MCF 10A (cell line): ENCODE measurements around the gene SDCBP2. TPM values are rescaled to one million over a fixed set of nuclear protein-coding genes. Genes with fewer than 3 reads are reported as not detected.

Experiments used
- BruUV-seq: library from RNA; stranded (reverse); fragments of 400-500 nt; replicated peaks from 2 replicates; lab custom pipeline; 2021; lab: Mats Ljungman, UMichigan
- CTCF ChIA-PET: fragments of 300-600 bp; sonication (Branson Sonifier 250); formaldehyde crosslinking; extraction: SDS; loops from one replicate; lab custom pipeline; 2021; ENCODE audit warnings: antibody characterized with exemption, inconsistent platforms; lab: Yijun Ruan, JAX
- POLR2A ChIA-PET: fragments of 300-600, 350-650 bp; sonication (Branson Sonifier 250); formaldehyde crosslinking; extraction: SDS; loops from one replicate; lab custom pipeline; 2020; ENCODE audit warnings: antibody characterized with exemption, inconsistent platforms; lab: Yijun Ruan, JAX
- DNase-seq: peaks from one replicate; pipeline ENCODE4 v3.0.0-alpha.2; 2018; ENCODE audit not compliant: unreplicated experiment
- H3K27ac Mint-ChIP-seq: one replicate; pipeline ENCODE4 v1.8.0; 2022; ENCODE audit warnings: mild to moderate bottlenecking, low read depth, mixed read lengths; ENCODE audit not compliant: unreplicated experiment
- H3K27me3 Mint-ChIP-seq: one replicate; pipeline ENCODE4 v1.8.0; 2022; ENCODE audit warnings: mixed read lengths; ENCODE audit not compliant: insufficient read depth, unreplicated experiment
- H3K36me3 Mint-ChIP-seq: one replicate; pipeline ENCODE4 v1.8.0; 2022; ENCODE audit warnings: mild to moderate bottlenecking, moderate library complexity, mixed read lengths; ENCODE audit not compliant: insufficient read depth, unreplicated experiment
- H3K4me1 Mint-ChIP-seq: one replicate; pipeline ENCODE4 v1.8.0; 2022; ENCODE audit warnings: mixed read lengths; ENCODE audit not compliant: insufficient read depth, unreplicated experiment
- H3K4me3 Mint-ChIP-seq: one replicate; pipeline ENCODE4 v1.8.0; 2022; ENCODE audit warnings: mild to moderate bottlenecking, moderate library complexity, mixed read lengths; ENCODE audit not compliant: unreplicated experiment
- H3K9me3 Mint-ChIP-seq: one replicate; pipeline ENCODE4 v1.8.0; 2022; ENCODE audit warnings: mixed read lengths; ENCODE audit not compliant: unreplicated experiment
- CTCF ChIP-seq: fragments of 200-600 bp; IDR thresholded peaks from one replicate; pipeline ENCODE4 v1.8.0; 2022; ENCODE audit warnings: antibody characterized with exemption, mild to moderate bottlenecking; ENCODE audit not compliant: unreplicated experiment
- intact Hi-C: fragments of 100-400 bp; cut with micrococcal nuclease; formaldehyde crosslinking; loops from 2 replicates; pipeline ENCODE4 v1.14.1; 2022
- total RNA-seq: library from RNA; stranded (reverse); gene quantifications from 2 replicates; pipeline ENCODE4 v1.2.3, GENCODE V29; 2022

SDCBP2 gene
- total RNA-seq, 1 experiment from 2014 or later = 11.8 TPM

DNA sequence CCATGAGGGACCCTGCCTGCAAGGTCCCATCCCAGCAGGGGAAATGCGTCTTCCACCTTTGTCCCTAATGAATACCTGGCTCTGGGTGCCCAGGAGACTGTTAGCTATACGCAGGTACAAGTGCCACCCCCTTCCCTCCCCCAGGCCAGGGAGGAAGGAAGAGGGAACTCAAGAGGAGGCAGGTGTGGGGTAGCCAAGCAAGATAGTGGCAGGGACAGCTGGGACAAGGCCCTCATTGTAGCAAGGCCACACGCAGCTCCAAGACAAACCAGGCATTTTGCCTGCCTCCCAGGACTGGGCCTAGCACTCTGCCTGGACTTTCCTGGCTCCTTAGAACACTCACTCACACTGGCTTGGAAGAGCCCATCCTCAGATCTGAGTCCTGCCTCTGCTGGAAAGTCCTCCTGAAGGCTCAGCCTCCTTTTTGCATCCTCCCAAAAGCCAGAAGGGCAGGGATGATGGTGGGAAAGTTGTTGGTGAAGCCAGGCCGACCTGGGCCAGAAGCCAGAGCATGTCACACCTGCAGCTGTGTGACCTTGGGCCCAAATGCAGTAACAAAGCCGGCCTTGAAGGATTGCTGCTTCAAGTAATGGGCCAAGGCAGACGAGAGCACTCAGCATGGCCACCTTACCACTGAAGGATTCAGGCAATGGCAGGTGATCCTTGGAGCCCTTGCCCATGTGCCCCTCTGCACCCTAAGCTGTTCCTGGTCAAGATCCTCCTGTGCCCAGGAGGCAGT, 35.1 kb downstream of the SDCBP2 start:
- no peaks in the 10 kb centered on the region for H3K27me3 Mint-ChIP-seq
- no peak for DNase-seq
- no TSS peak for BruUV-seq
- H3K36me3 Mint-ChIP-seq = peaks cover 6% of the 10 kb centered on the region
- H3K4me1 Mint-ChIP-seq = peaks cover 18% of the 10 kb centered on the region
- H3K4me3 Mint-ChIP-seq = no peak overlapping the region
- no peaks in the 10 kb centered on the region for H3K9me3 Mint-ChIP-seq
- TF ChIP-seq CTCF = no peak
- intact Hi-C loops = no loop called here
- ChIA-PET CTCF (no interaction called here), POLR2A (interaction anchor here (0.6 kb wide), 1 partner anchor 918 kb away, joined by 5 read pairs; no protein-coding TSS in a partner anchor)
- H3K27ac Mint-ChIP-seq = no peak overlapping the region

GRCh38 chr20:1292620-1293019, 36.3 kb downstream of the SDCBP2 start:
- intact Hi-C loops = no loop called here
- H3K9me3 Mint-ChIP-seq = no peaks in the 10 kb centered on the region
- peaks cover 6% of the 10 kb centered on the region for H3K36me3 Mint-ChIP-seq
- no peak for DNase-seq
- H3K27ac Mint-ChIP-seq = no peak overlapping the region
- no peak overlapping the region for H3K4me3 Mint-ChIP-seq
- no peak for TF ChIP-seq CTCF
- CTCF ChIA-PET = no interaction called here
- BruUV-seq = no TSS peak
- no peaks in the 10 kb centered on the region for H3K27me3 Mint-ChIP-seq
- peaks cover 18% of the 10 kb centered on the region for H3K4me1 Mint-ChIP-seq
- POLR2A ChIA-PET = no interaction called here

GRCh38 chr20:1291191-1291741, 37.7 kb downstream of the SDCBP2 start:
- intact Hi-C loops = no loop called here
- ChIA-PET POLR2A (interaction anchor here (0.6 to 1.7 kb wide), 3 partner anchors 32 to 668 kb away, joined by 3 to 4 read pairs (median 3); no protein-coding TSS in a partner anchor), CTCF (interaction anchor here (0.7 kb wide), 1 partner anchor 9 kb away, joined by 4 read pairs; no protein-coding TSS in a partner anchor)
- peak; percentile 6 for DNase-seq
- H3K4me1 Mint-ChIP-seq = peaks cover 18% of the 10 kb centered on the region
- no peak for TF ChIP-seq CTCF
- no peaks in the 10 kb centered on the region for H3K36me3 Mint-ChIP-seq
- no peaks in the 10 kb centered on the region for H3K9me3 Mint-ChIP-seq
- H3K4me3 Mint-ChIP-seq = peak overlapping the region; percentile 12
- H3K27ac Mint-ChIP-seq = peak overlapping the region; percentile 39
- no peaks in the 10 kb centered on the region for H3K27me3 Mint-ChIP-seq
- BruUV-seq = no TSS peak

DNA sequence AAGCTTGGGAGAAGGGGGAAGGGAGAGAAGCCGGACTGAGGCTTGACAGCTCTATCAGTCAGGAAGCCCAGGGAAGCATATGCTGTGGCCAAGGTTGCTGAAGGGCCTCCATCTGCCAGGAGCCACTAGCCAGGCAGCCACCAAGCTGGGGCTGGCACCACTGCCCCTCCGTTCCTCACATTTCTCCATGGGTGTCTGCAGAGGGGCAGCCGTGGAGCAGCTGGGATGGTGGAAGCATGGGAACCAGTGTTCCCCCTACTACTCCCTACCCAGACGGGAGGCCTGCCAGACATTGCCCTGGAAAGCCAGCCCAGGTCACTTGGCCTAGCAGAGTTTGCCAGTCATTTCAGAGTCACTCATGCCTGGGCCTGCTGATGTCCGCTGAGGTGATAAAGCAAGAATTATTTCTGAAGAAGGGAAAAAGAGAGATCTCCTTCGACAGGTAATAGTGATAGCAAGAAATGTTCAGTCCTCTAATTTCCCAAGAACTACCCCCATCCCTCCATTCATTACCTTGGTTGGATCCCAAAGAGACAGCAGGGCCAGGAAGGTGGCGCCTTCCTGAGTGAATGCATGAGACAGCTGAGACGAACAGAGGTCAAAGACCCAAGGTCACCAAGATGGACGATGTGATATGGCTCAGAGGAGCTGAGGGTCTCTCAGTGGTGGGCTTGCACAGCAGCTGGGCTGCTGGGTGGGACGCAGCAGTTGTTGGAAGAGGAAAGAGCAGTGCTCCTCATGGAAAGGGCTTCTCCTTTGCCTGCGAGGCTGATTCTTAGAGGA, 41.0 kb downstream of the SDCBP2 start:
- no peaks in the 10 kb centered on the region for H3K27me3 Mint-ChIP-seq

More for the DNA sequence above, 41.0 kb downstream of the SDCBP2 start:
- no TSS peak for BruUV-seq
- Mint-ChIP-seq H3K36me3 (no peaks in the 10 kb centered on the region), H3K4me1 (peaks cover 18% of the 10 kb centered on the region), H3K27ac (no peak overlapping the region), H3K9me3 (no peaks in the 10 kb centered on the region), H3K4me3 (no peak overlapping the region)
- ChIA-PET CTCF (interaction anchor here (1.0 kb wide), 1 partner anchor 21 kb away, joined by 3 read pairs; no protein-coding TSS in a partner anchor), POLR2A (interaction anchor here (0.6 to 0.9 kb wide), 2 partner anchors 38 to 132 kb away, joined by 3 to 4 read pairs; no protein-coding TSS in a partner anchor)
- DNase-seq = no peak
- intact Hi-C loops = no loop called here
- no peak for TF ChIP-seq CTCF
